ENCODE results near the gene POLL.
"Not testable (repeated sequence)": the region's sequence is repeated elsewhere in the genome, so short reads cannot be mapped to it uniquely, and the experiment has no call there.

The POLL gene

GRCh38 chr10:101611096-101611905 lies 23.2 kb upstream of the POLL start:
- no peak for DNase-seq

GRCh38 chr10:101609481-101609880 lies 21.4 kb upstream of the POLL start:
- DNase-seq = no peak

GRCh38 chr10:101607124-101607523 lies 19.1 kb upstream of the POLL start:
- no peak for DNase-seq

GRCh38 chr10:101602761-101603398 lies 14.8 kb upstream of the POLL start:
- DNase-seq = peak; percentile 3

GRCh38 chr10:101601541-101601940 lies 13.5 kb upstream of the POLL start:
- no peak for DNase-seq

- DNase-seq = no peak
These were observed 9.2 kb upstream of the POLL start for GRCh38 chr10:101597091-101597900.

- no peak for DNase-seq
These were observed 7.8 kb upstream of the POLL start for GRCh38 chr10:101595591-101596433.

GRCh38 chr10:101593331-101593730 lies 5.3 kb upstream of the POLL start:
- DNase-seq = not testable (repeated sequence)

- no peak for DNase-seq
These were observed 822 bp upstream of the POLL start for GRCh38 chr10:101588879-101589278.

- no peak for DNase-seq
These were observed 2.2 kb downstream of the POLL start for GRCh38 chr10:101585841-101586240.

- DNase-seq = no peak
These were observed 7.3 kb downstream of the POLL start for GRCh38 chr10:101580486-101581399.

- no peak for DNase-seq
These were observed 8.6 kb downstream of the POLL start for GRCh38 chr10:101579516-101579870.

- no peak for DNase-seq
These were observed 9.1 kb downstream of the POLL start for GRCh38 chr10:101578803-101579515.

GRCh38 chr10:101578192-101578591 lies 9.9 kb downstream of the POLL start:
- no peak for DNase-seq

GRCh38 chr10:101577121-101577871 lies 10.8 kb downstream of the POLL start:
- no peak for DNase-seq

GRCh38 chr10:101576211-101576863 lies 11.7 kb downstream of the POLL start:
- DNase-seq = no peak

- DNase-seq = no peak
These were observed 12.4 kb downstream of the POLL start for GRCh38 chr10:101575580-101576210.

- DNase-seq = no peak
These were observed 13.0 kb downstream of the POLL start for GRCh38 chr10:101575091-101575490.
